Measurements from ENCODE around the gene ADD2.

The ADD2 gene

DNA sequence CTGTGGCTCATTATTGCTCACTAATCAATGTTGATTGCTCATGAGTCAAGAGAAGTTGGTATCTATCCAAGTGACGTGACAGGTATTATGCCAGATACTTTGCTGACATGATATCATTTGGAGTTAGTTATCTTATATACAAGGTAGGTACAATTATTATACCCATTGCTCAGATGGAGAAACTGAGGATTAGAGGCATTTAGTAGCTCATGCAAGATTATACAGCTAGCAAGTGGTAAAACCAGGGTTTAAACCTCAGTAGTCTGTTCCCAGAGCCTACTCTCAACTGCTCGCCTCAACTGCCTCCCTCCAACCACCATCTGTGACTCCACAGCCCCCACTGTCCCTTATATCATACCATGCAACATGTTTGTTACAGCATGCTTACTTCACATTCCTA lies 16.3 kb upstream of the ADD2 start:
- DNase-seq, result no peak

DNA sequence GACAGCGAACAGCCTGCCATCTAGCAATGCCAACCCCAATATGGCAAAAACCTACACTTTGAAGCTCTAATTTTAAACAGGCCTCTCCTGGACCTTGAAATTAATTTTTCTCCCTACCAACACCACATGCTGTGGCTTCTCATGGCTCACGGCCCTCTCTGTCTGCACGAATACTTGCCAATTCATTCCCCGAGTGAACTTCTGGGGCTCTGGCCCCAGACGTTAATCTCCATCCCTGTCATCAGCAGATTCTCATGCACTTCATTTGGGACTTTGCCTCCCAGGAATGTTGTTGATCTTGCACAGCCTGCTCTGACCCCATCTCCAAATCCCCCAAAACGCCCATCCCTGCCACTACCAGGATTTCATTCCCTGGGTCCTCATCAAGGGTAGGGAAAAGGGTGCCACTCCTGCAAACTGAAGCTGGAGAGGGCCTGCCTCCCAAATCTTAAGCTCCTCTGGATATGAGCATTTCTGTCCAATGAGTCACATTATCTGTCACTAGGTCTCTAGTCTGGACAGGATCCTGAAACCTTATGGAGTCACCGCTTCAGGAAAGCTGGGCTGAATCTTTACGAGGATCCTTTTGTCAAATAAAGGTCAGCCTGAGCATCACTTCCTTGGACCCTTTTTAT lies 12.0 kb upstream of the ADD2 start:
- DNase-seq, result no peak

DNA sequence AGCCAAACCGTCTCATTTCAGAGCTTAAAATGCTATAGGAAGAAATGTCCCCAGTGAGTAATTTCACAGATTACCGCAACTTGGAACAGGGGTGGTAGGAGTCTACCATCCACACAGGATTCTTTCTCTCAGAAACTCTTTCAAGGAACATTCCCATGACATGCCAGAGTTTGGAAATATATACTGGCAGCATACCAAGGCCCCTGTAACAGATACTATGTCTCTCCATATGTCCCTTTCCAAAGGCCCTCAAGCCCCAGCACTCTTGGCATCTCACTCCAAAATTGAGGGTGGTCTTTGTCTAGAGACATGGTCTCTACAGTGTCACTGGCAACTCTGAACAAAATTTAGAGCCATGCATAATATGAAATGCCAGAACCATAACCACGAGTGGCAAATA lies 11.5 kb upstream of the ADD2 start:
- DNase-seq, result no peak

DNA sequence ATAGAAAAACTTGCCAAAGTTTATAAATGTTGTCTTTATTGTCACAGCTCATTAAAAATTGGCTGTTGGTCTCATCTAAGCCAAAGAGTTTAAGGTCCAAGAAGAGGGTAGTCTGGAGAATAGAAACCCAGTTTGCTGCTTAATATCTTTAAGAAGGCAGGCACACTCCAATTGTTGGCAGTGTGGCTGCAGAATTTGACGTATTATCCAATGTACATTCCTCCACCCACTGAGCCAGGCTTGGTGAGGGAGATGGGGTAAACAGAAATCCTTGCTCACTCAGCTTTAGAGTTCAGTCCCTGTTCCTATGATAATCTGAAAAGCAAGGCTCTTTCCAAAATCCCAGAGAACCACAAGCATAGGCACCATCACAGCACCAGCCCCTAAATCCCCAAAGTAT lies 10.7 kb upstream of the ADD2 start:
- DNase-seq, result no peak

DNA sequence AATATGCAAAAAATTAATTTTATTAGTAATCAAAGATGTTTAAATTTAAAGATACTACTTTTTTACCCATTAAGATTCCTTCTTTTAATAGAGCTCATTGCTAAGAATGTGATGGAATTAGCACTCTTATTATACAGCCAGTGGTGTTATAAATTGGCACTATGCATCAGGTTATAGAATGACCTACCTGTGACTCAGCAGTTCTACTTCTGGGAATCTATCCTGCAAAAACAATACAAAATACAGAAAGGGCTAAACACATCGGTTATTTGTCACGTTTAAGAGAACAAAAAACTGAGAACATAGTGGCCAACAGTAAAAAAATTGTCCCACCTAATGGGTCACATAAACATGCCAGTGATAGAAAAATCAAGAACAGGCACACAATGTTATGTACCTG lies 9.4 kb upstream of the ADD2 start:
- no peak for DNase-seq

DNA sequence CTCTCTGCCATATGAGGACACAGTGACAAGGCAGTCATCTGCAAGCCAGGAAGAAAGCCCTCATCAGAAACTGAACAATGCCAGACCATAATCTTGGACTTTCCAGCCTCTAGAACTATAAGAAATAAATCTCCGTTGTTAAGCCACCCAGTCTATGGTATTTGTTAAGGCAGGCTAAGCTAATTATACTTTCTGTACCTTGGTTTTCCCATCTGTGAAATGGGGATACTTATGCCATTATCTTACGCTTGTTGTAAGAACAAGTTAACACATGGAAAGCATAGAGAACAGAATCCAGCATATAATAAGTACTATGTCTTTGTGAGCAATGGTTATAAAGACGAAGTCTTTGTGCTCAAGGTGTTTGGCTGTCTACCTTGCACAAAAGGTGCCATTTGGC lies 8.3 kb upstream of the ADD2 start:
- DNase-seq, result no peak

DNA sequence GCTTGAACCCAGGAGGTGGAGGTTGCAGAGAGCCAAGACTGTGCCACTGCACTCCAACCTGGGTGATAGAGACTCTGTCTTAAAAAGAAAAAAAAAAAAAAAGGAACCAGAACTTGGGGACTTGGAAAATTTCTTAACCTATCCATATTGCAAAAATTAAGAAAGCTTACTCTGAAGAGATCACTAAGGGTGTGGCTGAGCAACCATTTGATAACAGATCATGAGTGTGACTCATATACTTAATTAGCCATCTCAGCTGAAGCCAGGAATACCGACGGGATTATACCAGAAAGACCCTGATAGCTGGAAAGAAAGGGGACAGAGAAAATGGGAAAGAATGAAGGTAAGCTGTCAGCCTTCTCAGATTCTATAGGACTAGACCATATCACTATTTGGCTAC lies 7.1 kb upstream of the ADD2 start:
- DNase-seq, result no peak

DNA sequence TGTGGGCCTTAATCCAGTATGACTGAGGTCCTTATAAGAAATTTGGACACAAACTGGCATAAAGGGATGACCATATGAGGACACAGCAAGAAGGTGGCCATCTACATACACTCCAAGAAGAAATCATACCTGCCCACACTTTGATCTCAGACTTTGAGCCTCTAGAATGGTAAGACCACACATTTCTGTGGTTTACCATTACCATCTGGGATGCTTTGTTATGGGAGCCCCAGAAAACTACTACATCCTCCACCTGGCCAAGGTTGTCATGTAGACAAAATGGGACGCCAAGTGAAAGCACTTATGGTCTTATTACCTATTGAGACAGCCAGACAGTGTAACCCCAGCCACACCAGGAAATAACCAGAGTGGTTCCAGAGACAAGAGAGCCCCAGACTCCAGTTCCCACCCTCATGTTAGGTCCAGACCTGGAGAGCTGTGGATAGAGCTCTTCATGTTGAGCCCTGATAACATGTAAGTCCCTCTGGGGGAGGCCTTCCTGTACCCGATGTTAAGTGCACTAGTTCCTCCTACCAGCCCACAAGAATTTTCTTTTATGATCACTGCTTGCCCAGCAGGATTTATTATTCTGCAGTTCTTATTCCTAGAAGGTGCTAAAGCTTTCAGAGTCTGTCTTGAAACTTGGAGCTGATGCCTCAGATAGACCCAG lies 4.6 kb upstream of the ADD2 start:
- DNase-seq, result no peak

DNA sequence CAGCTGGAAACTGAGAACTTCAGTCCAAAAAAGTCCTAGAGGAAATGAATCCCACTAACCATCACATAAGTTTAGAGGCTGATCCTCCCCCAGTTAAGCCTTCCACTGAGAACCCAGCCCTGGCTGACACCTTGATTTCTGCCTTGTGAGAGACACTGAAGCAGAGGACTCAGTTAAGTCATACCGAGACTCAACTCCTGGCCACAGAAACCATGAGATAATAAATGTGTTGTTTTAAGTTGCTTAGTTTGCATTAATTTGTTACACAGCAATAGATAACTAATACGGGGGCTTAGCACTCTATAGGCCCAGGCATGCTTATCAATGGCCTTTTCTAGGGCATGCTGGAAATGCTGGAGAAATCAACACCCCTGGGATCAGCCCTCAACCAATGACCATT lies 3.4 kb upstream of the ADD2 start:
- DNase-seq, result peak; percentile 51

DNA sequence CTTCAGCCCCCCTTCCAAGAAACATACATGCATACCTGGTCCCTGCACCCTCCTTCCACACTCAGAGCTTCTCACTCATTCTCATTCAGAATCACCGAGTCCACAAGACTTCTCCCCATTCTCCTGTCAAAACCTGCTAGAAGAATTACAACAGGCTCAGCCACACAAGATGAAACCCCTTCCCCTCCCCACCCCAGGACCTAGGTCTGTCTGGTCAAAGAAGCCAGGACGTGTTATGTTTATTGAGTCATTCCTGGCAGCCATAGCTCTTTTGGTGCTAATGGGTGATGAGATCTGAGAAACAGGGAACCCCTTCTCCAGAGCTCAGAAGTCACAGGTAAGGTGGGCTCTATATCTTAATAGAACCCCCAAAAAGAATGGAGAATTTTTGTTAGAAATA lies 1.4 kb upstream of the ADD2 start:
- DNase-seq, result no peak

DNA sequence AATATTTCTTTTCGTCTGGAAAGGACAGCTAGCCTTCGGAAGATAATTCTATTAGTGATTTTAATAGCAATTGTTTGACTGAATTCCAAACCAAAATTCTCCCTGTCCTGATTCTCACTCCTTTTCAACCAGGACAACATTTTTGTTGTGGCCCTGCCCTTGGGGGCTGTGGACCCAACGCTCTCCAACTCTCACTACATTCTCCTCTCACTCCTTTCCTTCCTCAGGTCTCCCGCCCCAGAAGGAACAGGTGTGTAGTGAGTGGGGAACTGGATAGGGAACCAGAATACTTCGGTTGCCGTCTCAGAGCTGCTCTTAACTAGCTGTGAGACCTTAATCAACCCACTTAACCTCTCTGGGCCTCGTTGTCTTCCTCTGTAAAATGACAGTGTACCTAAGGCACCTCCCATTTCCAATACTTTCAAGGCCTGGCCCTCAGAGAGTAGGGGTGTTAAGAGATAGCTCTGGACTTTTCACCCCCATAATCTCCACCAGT lies 638 bp upstream of the ADD2 start:
- no peak for DNase-seq

DNA sequence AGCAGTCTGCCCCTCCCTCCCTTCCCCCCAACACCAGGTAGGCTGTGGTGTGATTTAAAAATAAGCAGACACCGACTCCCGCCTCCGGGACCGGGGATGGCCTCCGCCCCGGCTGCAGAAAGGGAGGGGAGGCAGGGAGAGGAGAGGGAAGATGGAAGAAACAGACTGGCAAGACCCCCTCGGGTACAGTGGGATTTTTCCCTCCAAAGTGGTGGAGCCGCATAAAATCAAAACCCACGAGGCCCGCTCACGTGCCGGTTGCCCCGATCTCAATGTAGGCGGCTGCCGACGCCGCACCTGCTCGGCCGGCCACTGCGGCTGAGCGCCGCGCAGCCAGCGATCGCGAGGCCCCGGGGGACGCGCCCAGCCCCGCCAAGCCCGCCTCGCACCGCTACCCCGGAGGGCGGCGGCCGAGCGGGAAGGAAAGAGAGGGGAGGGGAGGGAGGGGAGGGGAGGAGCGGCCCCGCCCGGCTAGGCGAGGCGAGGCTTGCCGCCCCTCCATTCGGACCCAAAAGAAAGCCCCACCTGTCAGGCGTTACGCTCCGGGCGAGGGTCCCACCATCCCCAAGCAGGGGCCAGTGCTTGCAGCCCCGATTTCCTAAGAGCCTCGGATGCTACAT lies 811 bp downstream of the ADD2 start:
- no peak for DNase-seq

DNA sequence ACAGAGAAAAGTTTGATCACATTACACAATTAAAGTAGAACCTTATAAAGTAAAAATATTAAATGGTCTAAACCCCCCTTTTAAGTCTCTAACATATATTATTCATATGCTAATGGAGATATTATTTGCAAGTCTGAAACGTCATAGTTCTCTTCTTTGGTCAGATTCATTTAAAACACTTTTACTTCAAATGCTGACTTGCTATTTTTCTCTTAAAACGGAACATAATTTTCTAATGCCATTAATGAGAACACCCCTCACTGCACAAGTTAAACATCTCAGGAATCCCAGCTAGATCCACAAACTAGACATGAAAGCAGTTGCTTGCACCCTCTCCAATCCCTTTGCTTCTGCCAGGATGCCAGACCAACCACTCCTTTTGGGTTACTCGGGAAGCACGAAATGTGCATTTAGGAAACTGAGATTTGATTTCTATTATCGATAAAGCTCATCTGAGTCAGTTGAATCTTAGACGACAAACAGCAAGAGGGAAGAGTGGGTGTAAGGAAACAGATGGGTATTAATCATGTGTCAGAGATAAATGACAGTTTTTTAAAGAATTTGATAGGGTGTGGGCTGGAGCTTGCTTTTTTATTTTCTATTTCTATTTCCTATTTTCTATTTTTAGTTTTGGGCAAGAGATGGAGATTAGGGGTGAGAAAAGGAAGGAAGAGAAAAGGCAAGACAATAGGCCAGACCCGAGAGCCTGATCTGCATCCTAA lies 1.5 kb downstream of the ADD2 start:
- DNase-seq, result no peak

DNA sequence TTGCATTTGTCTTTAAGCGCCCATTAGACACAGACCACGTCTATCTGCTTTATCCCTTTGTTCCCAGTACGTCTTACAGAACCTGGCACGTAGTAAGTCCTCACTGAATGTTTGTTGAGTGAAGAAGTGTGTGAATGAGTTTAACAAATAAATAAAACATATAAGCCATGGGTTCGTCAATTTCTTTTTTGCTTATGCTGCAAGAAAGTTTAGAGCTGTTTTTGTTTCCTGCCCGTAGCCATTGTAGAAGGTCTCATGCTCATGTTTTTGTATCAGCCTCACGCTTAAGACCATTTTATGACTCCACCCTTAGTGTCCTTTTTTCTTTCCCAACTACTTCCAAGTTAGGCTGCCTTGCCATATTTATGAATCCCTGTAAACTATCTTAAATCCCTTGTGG lies 2.5 kb downstream of the ADD2 start:
- no peak for DNase-seq

DNA sequence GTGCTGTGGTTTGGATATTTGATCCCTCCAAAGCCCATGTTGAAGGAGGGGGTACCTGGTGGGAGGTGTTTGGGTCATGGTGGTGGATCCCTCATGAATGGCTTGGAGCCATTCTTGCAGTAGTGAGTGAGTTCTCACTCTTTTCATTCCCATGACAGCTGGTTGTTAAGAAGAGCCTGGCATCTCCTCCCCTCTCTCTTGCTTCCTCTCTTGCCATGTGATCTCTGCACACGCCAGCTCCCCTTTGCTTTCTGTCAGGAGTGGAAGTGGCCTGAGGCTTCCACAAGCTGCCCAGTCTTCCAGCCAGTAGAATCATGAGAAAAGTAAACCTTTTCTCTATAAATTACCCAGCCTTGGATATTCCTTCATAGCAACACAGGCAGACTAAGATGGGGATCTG lies 8.6 kb downstream of the ADD2 start:
- DNase-seq, result no peak

DNA sequence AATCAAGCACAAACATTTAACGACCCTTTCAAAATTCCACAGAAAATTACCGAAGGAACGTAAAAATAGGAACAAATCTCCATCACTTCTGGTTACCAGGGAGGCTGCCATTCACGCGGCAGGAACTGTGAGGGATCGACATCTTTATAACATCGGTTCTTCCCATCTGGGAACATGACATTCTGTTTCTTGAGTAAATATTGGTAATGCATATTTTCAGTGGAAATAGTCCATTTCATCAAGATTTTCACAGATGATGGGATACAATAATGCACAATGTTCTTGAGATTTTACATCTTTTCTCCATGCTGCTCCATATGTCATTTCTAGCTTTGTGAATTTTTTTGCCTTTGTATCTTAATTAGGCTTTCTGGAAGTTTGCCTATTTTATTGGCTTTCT lies 10.0 kb downstream of the ADD2 start:
- no peak for DNase-seq

DNA sequence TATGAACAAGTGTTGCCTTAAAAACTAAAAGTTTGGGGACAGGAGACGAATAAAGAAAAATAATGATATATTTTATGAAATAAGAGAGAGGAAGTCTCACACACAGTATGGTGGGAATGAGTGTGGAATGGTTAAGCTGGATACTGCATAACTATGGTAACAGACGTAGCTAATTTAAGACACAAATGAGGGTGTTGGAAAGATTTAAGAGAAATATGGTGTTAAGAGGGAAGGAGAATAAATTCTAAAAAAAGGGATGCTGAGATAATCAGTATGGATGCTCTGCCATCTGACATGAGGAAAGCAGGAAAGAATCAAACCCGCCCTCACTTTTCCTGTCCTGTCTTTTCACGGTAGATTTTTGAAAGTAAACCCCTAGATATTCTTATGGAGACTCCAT lies 10.6 kb downstream of the ADD2 start:
- no peak for DNase-seq

DNA sequence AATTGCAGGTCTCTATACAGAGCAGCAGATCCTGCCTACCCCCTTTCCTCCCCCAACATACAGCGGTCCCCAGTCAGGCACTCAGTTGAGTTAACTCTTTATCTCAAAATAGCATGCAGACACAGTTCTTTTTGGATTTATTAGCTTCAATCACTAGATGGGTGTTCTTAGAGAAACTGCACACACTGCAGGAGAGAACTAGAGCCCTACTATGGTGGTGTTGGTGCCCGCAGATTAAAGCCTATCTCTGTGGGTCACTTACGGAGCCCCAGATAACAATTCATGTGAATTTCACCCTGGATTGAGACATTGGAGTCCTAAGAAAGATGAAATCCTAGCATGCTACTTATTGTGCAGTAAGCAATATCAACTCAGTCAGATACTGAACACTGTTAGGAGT lies 11.9 kb downstream of the ADD2 start:
- no peak for DNase-seq

DNA sequence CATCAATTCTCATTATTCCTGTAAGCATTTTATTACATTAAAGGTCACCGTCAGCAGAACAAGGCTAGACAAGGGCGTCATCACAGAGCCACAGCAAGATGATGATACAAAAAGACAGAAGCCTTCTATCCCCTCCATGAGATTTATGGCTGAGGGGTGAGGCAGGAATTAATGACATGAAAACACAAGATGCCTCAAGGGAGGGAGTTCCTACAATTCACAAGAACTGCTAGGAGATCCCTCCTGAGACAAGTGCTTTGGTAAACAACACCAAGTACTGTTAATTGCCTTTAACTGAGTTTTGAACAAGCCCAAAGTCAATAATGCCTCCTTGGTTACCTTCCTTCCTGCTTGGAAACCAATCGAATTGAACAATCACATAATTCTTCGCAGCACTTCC lies 14.1 kb downstream of the ADD2 start:
- DNase-seq, result no peak

DNA sequence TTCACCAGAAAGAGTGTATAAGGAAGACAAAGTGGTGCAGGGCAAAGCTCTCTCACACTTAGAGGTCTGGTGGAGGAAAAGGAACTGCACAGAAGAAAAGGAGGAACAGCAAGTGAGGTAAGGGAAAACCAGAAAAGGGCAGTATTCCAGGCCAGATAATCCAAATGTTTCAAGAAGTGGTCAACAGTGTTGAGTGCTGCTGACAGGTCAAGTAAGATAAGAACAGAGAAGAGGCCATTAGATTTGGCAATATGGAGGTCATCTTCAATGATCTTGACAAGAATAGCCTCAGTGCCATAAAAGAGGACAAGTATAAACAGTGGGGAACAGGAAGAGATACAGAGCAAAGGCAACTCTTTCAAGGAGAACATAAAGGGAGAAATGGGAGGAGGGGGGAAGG lies 15.0 kb downstream of the ADD2 start:
- DNase-seq, result no peak

DNA sequence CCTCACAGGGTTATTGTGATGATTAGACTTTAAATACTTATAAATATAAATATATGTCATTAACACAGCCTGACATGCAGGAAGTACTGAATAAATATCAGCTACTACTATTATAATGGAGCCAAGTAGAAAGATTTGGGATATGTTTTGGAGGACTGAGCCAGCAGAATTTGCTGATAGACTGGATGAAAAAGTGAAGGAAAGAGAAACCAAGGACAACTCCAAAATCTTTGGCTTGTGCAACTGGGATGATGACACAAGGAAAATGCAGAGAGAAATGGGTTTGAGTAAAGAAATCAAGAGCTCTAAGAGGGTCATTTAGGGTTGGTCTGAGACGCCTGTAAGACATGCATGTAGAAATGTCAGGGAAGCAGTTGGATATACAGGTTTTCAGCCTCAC lies 15.6 kb downstream of the ADD2 start:
- no peak for DNase-seq

DNA sequence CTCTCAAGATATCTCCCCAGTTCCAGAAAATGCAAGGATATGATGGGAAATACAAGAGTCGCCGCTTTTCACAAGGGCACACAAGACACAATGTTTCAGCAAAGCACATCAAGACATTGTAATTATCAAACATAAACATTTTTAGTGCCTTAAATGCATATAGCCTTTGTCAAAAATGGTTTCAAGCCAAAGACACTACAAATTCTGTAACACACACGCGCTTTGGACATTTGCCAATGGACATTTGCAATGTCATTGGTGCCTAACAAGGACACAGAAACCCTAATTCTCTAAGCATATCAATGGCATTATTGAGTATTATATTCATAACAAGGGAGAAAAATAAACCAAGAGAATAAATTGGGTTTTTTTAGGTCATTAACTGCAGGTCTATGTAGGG lies 16.1 kb downstream of the ADD2 start:
- DNase-seq, result no peak

DNA sequence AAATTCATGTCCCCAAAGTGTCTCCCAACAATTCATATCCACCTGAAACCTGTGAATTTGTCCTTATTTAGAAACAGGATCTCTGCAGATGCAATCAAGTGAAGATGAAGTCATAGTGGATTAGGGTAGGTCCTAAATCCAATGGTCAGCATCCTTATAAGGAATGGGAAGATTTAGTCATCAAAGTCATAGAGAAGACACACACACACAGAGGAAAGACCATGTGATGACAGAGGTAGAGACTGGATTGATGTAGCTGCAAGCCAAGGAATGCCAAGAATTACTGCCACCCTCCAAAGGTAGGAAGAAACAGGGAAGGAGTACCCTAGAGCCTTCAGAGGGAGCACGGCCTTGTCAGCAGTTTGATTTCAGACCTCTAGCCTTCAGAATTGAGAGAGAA lies 17.7 kb downstream of the ADD2 start:
- no peak for DNase-seq

Measured in activated CD4-positive, alpha-beta T cell treated with anti-CD3 and anti-CD28 coated beads, Interleukin-2, amount 50 U/mL, for 16 hours (primary cell).